ENCODE results near the gene DNMT3B. TPM values are rescaled to one million over a fixed set of nuclear protein-coding genes. Genes with fewer than 3 reads are reported as not detected.
"Not testable (repeated sequence)": the region's sequence is repeated elsewhere in the genome, so short reads cannot be mapped to it uniquely, and the experiment has no call there.

The DNMT3B gene
- total RNA-seq, 2 donors from 2014 or later, result 0.78 to 0.85 TPM

GRCh38 chr20:32756156-32756555 is 6.0 kb upstream of the DNMT3B start:
- ATAC-seq (no peak), DNase-seq (no peak)
- intact Hi-C loops (cut with DNase I, micrococcal nuclease), result no loop called here

- no peak for ATAC-seq
- no peak for DNase-seq
- intact Hi-C loops (cut with DNase I, micrococcal nuclease), result no loop called here
Measured at GRCh38 chr20:32761417-32761830, 761 bp upstream of the DNMT3B start.

GRCh38 chr20:32762754-32763201 is 593 bp downstream of the DNMT3B start:
- DNase-seq, result peak in 1 of 2 donors; percentile 36
- peak; percentile 36 for ATAC-seq
- intact Hi-C loops (cut with DNase I, micrococcal nuclease), result no loop called here

- intact Hi-C loops (cut with DNase I, micrococcal nuclease), result no loop called here
- ATAC-seq (peak; percentile 43), DNase-seq (peak in 1 of 2 donors; percentile 29)
Measured at GRCh38 chr20:32763202-32764004, 1.2 kb downstream of the DNMT3B start.

- no peak for DNase-seq
- ATAC-seq, result no peak
- intact Hi-C loops (cut with DNase I, micrococcal nuclease), result no loop called here
Measured at GRCh38 chr20:32764005-32764960, 2.1 kb downstream of the DNMT3B start.

DNA sequence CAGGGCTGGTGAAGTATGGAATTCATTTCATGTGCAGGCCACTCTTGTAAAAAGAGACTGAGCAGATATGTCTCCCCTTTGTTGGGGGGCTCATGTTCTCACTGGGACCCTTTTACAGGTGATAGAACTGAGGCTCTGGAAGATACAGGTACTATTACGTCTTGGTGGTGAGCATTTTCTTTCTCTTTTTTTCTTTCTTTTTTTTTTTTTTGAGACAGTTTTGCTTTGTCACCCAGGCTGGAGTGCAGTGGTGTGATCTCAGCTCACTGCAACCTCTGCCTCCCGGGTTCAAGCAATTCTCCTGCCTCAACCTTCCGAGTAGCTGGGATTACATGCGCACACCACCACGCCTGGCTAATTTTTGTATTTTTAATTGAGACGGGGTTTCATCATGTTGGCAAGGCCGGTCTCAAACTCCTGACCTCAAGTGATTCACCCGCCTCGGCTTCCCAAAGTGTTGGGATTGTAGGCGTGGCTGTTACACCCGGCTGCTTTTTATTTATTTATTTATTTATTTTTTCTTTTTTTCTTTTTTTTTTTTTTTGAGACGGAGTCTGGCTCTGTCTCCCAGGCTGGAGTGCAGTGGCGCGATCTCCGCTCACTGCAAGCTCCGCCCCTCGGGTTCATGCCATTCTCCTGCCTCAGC is 3.2 kb downstream of the DNMT3B start:
- DNase-seq; intact Hi-C loops (cut with DNase I, micrococcal nuclease); ATAC-seq: not testable (repeated sequence)

- intact Hi-C loops (cut with DNase I, micrococcal nuclease), result no loop called here
- no peak for ATAC-seq
- DNase-seq, result no peak
Measured at GRCh38 chr20:32767418-32768198, 5.4 kb downstream of the DNMT3B start.

DNA sequence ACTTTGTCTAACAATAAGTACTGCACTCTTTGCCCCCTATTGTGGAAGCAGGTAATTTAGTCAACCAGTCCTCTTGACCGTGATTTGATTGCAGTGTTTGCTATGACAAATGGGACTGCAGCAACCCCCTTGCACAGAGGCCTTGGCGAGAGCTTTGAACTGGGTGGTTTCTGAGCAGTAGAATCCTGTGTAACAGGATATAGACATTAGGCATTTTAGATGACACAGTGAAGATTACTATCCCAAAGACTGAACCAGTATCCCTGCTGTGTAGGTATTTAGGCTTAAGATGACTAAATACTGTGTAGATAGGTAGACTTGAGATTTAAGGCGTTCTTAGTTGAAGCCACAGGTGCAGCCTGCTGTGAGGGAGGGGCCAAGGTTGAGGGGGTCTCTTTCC is 9.9 kb downstream of the DNMT3B start:
- intact Hi-C loops (cut with DNase I, micrococcal nuclease), result loop anchor here in 1 of 2 donors (10.0 kb wide), 1 partner anchor 97 kb away; the partner anchor contains the start of gene C20orf203
- DNase-seq (no peak), ATAC-seq (no peak)

DNA sequence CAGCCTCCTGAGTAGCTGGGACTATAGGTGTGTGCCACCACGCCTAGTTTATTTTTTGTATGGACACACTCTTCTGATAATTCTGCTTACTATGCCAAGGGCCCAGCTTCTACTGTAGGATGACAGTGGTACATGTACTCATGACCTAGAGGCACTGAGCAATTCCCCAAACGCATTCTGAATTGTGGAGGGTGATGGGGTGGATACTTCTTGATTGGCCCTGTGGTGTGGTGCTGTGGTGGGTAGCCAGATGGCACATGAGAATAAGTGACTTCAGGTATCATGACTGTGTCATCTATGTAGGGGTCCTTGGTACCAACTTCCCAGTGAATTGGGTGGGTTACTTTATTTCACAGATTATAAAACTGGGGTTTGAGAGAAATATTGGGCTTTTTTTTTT is 11.0 kb downstream of the DNMT3B start:
- no peak for ATAC-seq
- DNase-seq, result no peak
- intact Hi-C loops (cut with DNase I, micrococcal nuclease), result loop anchor here in 1 of 2 donors (10.0 kb wide), 1 partner anchor 98 kb away; the partner anchor contains the start of gene C20orf203

DNA sequence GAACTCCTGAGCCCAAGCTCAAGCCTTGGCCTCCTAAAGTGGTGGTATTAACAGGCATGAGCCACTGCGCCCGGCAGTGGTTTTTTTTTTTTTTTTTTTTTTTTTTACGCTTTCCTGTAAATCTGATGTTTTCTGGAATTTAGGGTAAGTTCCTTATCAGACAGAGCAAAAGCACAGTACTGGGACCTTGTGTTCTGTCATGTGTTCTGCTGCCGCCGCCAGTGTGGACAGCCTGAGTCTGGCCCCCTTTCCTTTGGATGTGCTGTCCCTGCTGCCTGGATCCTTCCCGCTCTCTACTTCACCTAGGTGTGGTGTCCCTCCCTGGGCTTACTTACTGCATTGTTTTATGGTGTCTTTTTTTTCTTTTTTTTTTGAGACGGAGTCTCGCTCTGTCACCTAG is 11.7 kb downstream of the DNMT3B start:
- intact Hi-C loops (cut with DNase I, micrococcal nuclease), result loop anchor here in 1 of 2 donors (10.0 kb wide), 1 partner anchor 99 kb away; the partner anchor contains the start of gene C20orf203
- DNase-seq (no peak), ATAC-seq (no peak)

DNA sequence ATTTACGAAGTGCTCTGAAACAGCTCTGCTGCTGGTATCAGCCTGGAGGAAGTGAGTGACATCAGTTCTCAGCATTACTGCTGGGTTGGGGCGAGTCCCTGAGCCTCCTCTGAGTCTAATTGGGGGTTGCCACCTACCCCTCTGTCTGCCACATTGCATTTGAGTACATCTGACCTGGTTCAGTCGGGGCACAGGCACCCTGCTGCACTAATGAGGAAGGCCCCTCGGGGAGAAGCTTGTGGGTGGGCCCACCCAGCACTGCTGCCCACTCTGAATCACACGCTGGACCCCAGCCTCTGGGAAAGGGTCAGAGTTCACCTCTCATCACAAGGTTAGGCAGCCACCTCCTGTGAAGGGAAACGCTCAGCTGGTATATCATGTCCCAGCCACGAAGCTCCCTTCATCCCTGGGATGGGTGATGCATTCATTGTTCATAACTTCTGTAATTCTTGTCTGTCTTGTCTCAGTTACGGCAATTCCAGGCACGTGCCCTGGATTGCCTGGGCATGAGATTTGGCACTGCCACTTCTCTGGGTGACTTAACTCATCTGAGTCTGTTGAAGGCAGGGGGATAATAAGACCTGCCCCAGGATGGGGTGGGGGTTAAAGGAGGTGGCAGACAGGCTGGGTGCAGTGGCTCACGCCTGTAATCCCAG is 13.3 kb downstream of the DNMT3B start:
- ATAC-seq (no peak), DNase-seq (no peak)
- intact Hi-C loops (cut with DNase I, micrococcal nuclease), result loop anchor here in 1 of 2 donors (10.0 kb wide), 1 partner anchor 101 kb away; the partner anchor contains the start of gene C20orf203

DNA sequence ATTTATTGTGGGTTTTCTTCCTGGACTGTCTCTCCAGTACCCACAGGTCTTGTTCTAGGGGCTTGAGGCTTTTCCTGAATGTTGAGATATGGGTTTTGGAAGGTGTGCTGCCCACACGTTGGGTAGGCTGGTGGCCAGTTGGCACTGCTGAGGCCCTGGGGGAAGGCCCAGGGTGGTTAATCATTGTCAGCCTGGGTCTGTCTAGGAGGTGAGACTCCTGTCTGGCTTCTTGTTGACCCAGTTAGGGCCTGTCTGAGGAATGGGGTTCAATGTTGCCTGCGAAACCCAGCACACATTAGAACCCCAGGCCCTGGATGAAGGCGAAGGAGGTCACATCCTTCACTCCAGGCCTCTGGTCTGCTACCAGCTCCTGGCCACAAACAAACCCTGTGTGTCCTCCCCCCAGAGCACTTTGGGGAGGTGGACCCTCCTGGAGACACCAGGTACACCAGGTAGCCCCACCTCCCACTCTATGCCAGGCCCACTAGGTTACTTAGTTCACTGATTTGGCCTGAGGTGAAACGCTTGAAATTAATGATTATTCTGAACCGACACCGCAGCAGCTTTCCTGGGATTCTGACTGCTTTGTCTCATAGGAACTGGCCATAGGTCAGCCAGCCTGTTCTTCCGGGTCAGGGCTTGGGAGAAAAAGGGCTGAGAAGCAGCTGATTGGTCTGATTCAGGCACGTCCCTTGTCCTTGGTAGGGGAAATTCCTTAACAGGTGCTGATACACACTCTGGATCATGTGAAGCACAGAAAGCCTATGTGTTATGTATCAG is 15.2 kb downstream of the DNMT3B start:
- no peak for DNase-seq
- intact Hi-C loops (cut with DNase I, micrococcal nuclease), result loop anchor here in 1 of 2 donors (10.0 kb wide), 1 partner anchor 103 kb away; the partner anchor contains the start of gene C20orf203
- no peak for ATAC-seq

- intact Hi-C loops (cut with DNase I, micrococcal nuclease), result loop anchor here in 1 of 2 donors (10.0 kb wide), 1 partner anchor 105 kb away; the partner anchor contains the start of gene C20orf203
Measured at GRCh38 chr20:32779500-32780211, 17.5 kb downstream of the DNMT3B start.

DNA sequence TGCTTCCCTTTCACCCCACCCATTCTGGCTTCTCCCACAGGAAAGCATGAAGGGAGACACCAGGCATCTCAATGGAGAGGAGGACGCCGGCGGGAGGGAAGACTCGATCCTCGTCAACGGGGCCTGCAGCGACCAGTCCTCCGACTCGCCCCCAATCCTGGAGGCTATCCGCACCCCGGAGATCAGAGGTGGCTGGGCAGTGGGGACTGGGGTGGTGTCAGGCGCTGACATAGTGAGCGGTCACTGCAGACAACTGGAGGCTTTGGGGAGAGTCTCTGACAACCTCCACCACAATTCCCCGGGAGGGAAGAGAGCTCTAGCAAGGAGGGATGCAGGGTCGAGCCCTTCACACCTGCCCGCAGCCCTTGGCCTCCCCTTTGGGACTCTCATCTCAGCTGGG is 18.1 kb downstream of the DNMT3B start:
- intact Hi-C loops (cut with DNase I, micrococcal nuclease), result no loop called here
- ATAC-seq, result no peak

More at GRCh38 chr20:32779500-32780211, 17.5 kb downstream of the DNMT3B start:
- DNase-seq, result no peak
- no peak for ATAC-seq

GRCh38 chr20:32780749-32781655 is 18.8 kb downstream of the DNMT3B start:
- ATAC-seq, result no peak
- intact Hi-C loops (cut with DNase I, micrococcal nuclease), result no loop called here

More for the DNA sequence above, 18.1 kb downstream of the DNMT3B start:
- DNase-seq, result no peak

More at GRCh38 chr20:32780749-32781655, 18.8 kb downstream of the DNMT3B start:
- DNase-seq, result no peak

Data from left colon (tissue), 2 donors.